Mesothelial cell of epicardium (in vitro differentiated cells): ENCODE data around the gene PCDHGA4. TPM values are rescaled to one million over a fixed set of nuclear protein-coding genes. Genes with fewer than 3 reads are reported as not detected.
"Not testable (repeated sequence)": the region's sequence is repeated elsewhere in the genome, so short reads cannot be mapped to it uniquely, and the experiment has no call there.

ENCODE experiments used
- DNase-seq, 2 experiments: peaks; one replicate each; pipeline ENCODE4 v3.0.0; 2021; ENCODE audit warnings: low spot score in 2 of 2; ENCODE audit not compliant: unreplicated experiment in 2 of 2
- H3K27ac Mint-ChIP-seq: 2 replicates; pipeline ENCODE4 v1.8.0; 2021; ENCODE audit warnings: mixed read lengths
- H3K27me3 Mint-ChIP-seq: 2 replicates; pipeline ENCODE4 v1.8.0; 2021; ENCODE audit warnings: low read depth, mixed read lengths
- H3K36me3 Mint-ChIP-seq: 2 replicates; pipeline ENCODE4 v1.8.0; 2021; ENCODE audit warnings: mixed read lengths
- H3K4me1 Mint-ChIP-seq: 2 replicates; pipeline ENCODE4 v1.8.0; 2021; ENCODE audit warnings: mixed read lengths
- H3K4me3 Mint-ChIP-seq: 2 replicates; pipeline ENCODE4 v1.8.0; 2021; ENCODE audit warnings: mild to moderate bottlenecking, moderate library complexity, mixed read lengths
- H3K9me3 Mint-ChIP-seq: 2 replicates; pipeline ENCODE4 v1.8.0; 2021; ENCODE audit warnings: mixed read lengths
- total RNA-seq: library from RNA; stranded (reverse); gene quantifications from 3 replicates; pipeline ENCODE4 v1.2.1, GENCODE V29; 2021
- TF ChIP-seq, protein P1 (sequence below): fragments of 200-600 bp; sonication (generic); IDR thresholded peaks from one replicate; pipeline ENCODE4 v1.5.0; 2021; ENCODE audit warnings: antibody characterized with exemption; ENCODE audit not compliant: unreplicated experiment

The PCDHGA4 gene
- total RNA-seq, 1 donor from 2014 or later = 1.1 TPM

DNA sequence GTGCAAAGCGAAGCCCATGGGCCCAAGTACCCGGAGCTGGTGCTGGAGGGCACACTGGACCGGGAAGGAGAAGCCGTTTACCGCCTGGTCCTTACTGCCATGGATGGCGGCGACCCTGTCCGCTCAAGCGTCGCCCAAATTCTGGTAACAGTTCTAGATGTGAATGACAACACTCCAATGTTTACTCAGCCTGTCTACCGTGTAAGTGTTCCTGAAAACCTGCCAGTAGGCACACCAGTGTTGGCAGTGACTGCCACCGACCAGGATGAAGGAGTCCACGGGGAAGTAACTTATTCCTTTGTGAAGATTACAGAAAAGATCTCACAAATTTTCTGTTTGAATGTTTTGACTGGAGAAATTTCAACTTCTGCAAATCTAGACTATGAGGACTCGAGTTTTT lies 19.8 kb downstream of the PCDHGA4 start:
- peaks cover 69% of the 10 kb centered on the region for H3K9me3 Mint-ChIP-seq
- H3K27me3 Mint-ChIP-seq = no peaks in the 10 kb centered on the region
- no peaks in the 10 kb centered on the region for H3K4me1 Mint-ChIP-seq
- peaks cover 14% of the 10 kb centered on the region for H3K36me3 Mint-ChIP-seq
- H3K4me3 Mint-ChIP-seq = no peak overlapping the region
- TF ChIP-seq, protein P1, sequence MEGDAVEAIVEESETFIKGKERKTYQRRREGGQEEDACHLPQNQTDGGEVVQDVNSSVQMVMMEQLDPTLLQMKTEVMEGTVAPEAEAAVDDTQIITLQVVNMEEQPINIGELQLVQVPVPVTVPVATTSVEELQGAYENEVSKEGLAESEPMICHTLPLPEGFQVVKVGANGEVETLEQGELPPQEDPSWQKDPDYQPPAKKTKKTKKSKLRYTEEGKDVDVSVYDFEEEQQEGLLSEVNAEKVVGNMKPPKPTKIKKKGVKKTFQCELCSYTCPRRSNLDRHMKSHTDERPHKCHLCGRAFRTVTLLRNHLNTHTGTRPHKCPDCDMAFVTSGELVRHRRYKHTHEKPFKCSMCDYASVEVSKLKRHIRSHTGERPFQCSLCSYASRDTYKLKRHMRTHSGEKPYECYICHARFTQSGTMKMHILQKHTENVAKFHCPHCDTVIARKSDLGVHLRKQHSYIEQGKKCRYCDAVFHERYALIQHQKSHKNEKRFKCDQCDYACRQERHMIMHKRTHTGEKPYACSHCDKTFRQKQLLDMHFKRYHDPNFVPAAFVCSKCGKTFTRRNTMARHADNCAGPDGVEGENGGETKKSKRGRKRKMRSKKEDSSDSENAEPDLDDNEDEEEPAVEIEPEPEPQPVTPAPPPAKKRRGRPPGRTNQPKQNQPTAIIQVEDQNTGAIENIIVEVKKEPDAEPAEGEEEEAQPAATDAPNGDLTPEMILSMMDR = no peak
- no peak overlapping the region for H3K27ac Mint-ChIP-seq
- DNase-seq = no peak

DNA sequence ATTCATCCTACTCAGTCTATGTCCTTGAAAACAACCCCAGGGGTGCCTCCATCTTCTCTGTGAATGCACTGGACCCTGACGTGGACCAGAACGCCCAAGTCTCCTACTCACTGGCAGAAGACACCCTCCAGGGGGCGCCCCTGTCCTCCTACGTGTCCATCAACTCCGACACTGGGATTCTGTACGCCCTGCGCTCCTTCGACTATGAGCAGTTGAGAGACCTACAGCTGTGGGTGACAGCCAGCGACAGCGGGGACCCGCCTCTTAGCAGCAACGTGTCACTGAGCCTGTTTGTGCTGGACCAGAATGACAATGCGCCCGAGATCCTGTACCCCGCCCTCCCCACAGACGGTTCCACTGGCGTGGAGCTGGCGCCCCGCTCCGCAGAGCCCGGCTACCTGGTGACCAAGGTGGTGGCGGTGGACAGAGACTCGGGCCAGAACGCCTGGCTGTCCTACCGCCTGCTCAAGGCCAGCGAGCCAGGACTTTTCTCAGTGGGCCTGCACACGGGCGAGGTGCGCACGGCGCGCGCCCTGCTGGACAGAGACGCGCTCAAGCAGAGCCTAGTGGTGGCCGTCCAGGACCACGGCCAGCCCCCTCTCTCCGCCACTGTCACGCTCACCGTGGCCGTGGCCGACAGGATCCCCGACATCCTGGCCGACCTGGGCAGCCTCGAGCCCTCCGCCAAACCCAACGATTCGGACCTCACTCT lies 20.8 kb downstream of the PCDHGA4 start:
- H3K36me3 Mint-ChIP-seq = peaks cover 14% of the 10 kb centered on the region

DNA sequence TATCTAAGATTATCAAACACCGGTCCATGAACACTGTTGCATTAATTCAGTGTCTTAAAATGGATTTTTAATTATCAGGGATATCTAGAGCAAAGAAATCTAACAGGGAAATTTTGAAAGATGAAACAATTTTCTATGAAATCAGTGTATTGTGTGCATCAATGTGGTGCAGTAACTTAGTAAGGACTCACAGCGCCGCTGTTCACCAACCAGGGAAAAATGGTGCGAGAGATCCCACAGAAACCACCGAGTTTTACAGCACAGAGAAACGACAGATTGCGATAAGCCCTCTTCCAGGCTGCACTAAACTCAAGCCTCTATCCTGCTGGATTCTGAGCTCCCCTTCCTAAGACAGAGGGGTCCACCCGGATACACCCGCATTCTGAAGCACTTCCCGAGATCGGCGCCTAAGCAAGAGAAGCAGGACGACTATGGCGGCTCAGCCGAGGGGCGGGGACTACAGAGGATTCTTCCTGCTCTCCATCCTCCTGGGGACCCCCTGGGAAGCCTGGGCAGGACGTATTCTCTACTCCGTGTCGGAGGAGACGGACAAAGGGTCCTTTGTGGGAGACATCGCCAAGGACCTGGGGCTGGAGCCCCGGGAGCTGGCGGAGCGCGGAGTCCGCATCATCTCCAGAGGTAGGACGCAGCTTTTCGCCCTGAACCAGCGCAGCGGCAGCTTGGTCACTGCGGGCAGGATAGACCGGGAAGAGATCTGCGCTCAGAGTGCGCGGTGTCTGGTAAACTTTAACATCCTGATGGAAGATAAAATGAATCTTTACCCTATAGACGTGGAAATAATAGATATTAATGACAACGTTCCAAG lies 27.9 kb downstream of the PCDHGA4 start, which contains the start of gene PCDHGA7:
PCDHGA7 (plus strand) TSS at position 274 of the 826 bp plus-strand sequence; CDS start at position 432, 158 bp downstream.
- H3K27me3 Mint-ChIP-seq = no peaks in the 10 kb centered on the region
- peaks cover 8% of the 10 kb centered on the region for H3K36me3 Mint-ChIP-seq
- H3K4me1 Mint-ChIP-seq = no peaks in the 10 kb centered on the region
- H3K27ac Mint-ChIP-seq = no peak within 1 kb of the TSS
- peaks cover 67% of the 10 kb centered on the region for H3K9me3 Mint-ChIP-seq
- TF ChIP-seq, protein P1 = no peak
- DNase-seq = no peak
- H3K4me3 Mint-ChIP-seq = no peak within 1 kb of the TSS

More for the DNA sequence above, 20.8 kb downstream of the PCDHGA4 start:
- not testable (repeated sequence) for DNase-seq, H3K4me3 Mint-ChIP-seq, H3K4me1 Mint-ChIP-seq, H3K27ac Mint-ChIP-seq, H3K27me3 Mint-ChIP-seq
- H3K9me3 Mint-ChIP-seq = peaks cover 66% of the 10 kb centered on the region

DNA sequence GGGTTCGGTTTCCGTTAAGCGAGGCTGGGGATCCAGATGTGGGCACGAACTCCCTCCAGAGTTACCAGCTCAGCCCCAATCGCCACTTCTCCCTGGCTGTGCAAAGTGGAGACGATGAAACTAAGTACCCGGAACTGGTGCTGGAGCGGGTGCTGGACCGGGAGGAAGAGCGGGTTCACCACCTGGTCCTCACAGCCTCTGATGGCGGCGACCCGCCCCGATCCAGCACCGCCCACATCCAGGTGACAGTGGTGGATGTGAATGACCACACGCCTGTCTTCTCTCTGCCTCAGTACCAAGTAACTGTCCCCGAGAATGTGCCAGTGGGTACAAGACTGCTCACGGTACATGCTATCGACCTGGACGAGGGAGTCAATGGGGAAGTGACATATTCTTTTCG lies 28.5 kb downstream of the PCDHGA4 start:
- TF ChIP-seq, protein P1 = no peak
- Mint-ChIP-seq H3K9me3 (peaks cover 69% of the 10 kb centered on the region), H3K4me1 (no peaks in the 10 kb centered on the region), H3K27me3 (no peaks in the 10 kb centered on the region), H3K4me3 (no peak overlapping the region), H3K36me3 (peaks cover 10% of the 10 kb centered on the region), H3K27ac (no peak overlapping the region)
- DNase-seq = no peak

DNA sequence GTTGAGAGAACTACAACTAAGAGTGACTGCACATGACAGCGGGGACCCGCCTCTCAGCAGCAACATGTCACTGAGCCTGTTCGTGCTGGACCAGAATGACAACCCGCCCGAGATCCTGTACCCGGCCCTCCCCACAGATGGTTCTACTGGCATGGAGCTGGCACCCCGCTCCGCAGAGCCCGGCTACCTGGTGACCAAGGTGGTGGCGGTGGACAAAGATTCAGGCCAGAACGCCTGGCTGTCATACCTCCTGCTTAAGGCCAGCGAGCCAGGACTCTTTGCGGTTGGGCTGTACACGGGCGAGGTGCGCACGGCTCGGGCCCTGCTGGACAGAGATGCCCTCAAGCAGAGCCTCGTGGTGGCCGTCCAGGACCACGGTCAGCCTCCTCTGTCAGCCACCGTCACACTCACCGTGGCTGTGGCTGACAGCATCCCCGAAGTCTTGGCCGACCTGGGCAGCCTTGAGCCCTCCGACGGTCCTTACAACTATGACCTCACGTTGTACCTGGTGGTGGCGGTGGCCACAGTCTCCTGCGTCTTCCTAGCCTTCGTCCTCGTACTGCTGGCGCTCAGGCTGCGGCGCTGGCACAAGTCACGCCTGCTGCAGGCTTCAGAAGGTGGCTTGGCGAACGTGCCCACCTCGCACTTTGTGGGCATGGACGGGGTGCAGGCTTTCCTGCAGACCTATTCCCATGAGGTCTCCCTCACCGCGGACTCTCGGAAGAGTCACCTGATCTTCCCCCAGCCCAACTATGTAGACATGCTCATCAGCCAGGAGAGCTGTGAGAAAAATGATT lies 29.8 kb downstream of the PCDHGA4 start:
- TF ChIP-seq, protein P1 = no peak
- Mint-ChIP-seq H3K4me1 (no peaks in the 10 kb centered on the region), H3K9me3 (peaks cover 65% of the 10 kb centered on the region), H3K27me3 (no peaks in the 10 kb centered on the region), H3K4me3 (no peak overlapping the region), H3K27ac (no peak overlapping the region), H3K36me3 (peaks cover 17% of the 10 kb centered on the region)
- DNase-seq = no peak
